ENCODE measurements around the gene TECPR2.

Gene TECPR2

DNA sequence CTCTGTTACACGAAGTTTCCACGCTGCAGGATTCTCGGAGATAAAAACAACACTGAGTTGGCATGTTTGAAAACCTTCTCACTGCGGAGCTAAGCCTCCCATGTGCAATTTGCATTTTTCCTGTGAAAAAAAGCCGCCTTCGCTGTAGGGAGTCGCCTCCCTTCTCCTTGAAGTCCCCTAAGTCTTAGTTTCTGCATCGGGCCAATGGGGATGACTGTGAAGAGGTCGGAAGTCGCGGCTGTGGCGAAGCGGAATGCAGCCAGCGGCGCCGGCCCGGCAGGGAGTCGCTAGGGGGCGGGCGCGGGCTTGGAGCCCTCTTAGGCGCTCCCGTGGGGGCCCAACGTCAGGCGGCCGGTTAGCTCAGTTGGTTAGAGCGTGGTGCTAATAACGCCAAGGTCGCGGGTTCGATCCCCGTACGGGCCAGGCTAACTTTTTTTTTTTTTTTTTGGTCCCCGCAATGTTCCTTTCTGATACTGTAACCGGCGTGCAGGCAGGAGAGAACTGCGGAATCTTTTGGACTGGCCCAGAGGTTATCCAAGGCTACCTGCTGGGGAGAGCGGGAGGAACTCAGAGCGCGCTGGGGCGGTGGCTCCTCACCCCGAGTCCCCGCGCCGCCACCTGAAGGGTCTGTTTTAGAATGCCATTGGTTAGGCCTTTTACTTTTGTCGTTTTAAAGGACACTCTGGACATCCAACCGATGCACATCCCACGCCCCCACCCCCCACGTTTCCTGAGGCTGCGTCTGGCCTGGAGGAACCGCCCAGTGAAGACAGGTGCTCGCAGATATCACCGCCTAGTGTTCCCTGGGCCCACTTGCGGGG is 45.8 kb upstream of the TECPR2 start:
- Histone ChIP-seq H3K27ac (replicated peaks) (peak overlapping the region; percentile 55), H3K27me3 (ENCODE audit: insufficient read depth, poor library complexity, severe bottlenecking) (no peaks in the 10 kb centered on the region), H3K4me3 (replicated peaks; ENCODE audit: insufficient read depth, low read length) (peak overlapping the region; percentile 66)
- no peak for TF ChIP-seq SPI1 (IDR thresholded peaks at IDR 0.05; ENCODE audit: borderline replicate concordance, low read depth)
- TF ChIP-seq, protein P1, sequence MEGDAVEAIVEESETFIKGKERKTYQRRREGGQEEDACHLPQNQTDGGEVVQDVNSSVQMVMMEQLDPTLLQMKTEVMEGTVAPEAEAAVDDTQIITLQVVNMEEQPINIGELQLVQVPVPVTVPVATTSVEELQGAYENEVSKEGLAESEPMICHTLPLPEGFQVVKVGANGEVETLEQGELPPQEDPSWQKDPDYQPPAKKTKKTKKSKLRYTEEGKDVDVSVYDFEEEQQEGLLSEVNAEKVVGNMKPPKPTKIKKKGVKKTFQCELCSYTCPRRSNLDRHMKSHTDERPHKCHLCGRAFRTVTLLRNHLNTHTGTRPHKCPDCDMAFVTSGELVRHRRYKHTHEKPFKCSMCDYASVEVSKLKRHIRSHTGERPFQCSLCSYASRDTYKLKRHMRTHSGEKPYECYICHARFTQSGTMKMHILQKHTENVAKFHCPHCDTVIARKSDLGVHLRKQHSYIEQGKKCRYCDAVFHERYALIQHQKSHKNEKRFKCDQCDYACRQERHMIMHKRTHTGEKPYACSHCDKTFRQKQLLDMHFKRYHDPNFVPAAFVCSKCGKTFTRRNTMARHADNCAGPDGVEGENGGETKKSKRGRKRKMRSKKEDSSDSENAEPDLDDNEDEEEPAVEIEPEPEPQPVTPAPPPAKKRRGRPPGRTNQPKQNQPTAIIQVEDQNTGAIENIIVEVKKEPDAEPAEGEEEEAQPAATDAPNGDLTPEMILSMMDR (IDR thresholded peaks at IDR 0.05; ENCODE audit: insufficient read depth, low read length), result peak; percentile 27
- DNase-seq (ENCODE audit: low read depth in 1 of 2, low spot score in 1 of 2), result peak; percentile 84 to 89

DNA sequence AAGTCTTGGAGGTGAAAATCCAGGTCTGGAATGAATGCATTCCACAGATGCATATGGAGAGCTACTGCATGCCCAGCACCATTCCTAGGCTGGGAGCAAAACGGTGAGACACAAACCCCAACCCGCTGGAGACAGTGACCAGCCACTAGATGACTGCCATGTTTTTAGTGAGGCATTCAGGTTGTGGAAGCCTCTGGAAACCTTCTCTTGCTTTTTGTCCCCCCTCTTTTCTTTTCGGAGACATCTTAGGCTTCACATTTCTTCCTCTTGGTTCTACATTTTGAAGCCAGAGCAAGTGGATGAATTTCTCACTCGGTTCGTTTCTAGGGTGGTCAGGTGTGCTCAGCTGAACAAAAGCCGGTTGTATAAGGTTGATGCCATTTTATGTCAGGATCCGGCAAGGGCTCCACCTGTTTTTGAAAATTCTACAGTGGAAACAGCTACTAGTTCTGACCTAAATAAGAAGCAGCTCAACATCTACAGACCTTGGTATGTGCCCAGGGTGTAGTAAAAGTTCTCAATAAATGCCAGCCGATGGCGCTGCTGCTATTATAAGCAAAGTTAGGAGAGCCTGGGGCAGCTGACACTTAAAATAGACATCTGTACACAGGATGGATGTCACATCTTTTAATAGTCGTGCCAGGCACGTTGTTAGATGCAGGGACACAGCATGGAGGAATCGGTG is 45.0 kb upstream of the TECPR2 start:
- Histone ChIP-seq H3K4me3 (replicated peaks; ENCODE audit: insufficient read depth, low read length) (peak overlapping the region; percentile 55), H3K27ac (replicated peaks) (peak overlapping the region; percentile 55), H3K27me3 (ENCODE audit: insufficient read depth, poor library complexity, severe bottlenecking) (no peaks in the 10 kb centered on the region)
- TF ChIP-seq, protein P1 (IDR thresholded peaks at IDR 0.05; ENCODE audit: insufficient read depth, low read length), result peak; percentile 49
- TF ChIP-seq GABPA (IDR thresholded peaks at IDR 0.05; ENCODE audit: low read depth), result no peak
- DNase-seq (ENCODE audit: low read depth in 1 of 2, low spot score in 1 of 2), result peak; percentile 58 to 84

- Histone ChIP-seq H3K27me3 (ENCODE audit: insufficient read depth, poor library complexity, severe bottlenecking) (no peaks in the 10 kb centered on the region), H3K4me3 (replicated peaks; ENCODE audit: insufficient read depth, low read length) (peak overlapping the region; percentile 87), H3K27ac (replicated peaks) (peak overlapping the region; percentile 74)
- no peak for DNase-seq (ENCODE audit: low read depth in 1 of 2, low spot score in 1 of 2)
- TF ChIP-seq, protein P1 (IDR thresholded peaks at IDR 0.05; ENCODE audit: insufficient read depth, low read length), result no peak
- no peak for TF ChIP-seq SPI1 (IDR thresholded peaks at IDR 0.05; ENCODE audit: borderline replicate concordance, low read depth)
- TF ChIP-seq GABPA (IDR thresholded peaks at IDR 0.05; ENCODE audit: low read depth), result no peak
- TF ChIP-seq REST (IDR thresholded peaks at IDR 0.05; ENCODE audit: insufficient replicate concordance, low read depth), result no peak
- no peak for TF ChIP-seq POLR2AphosphoS5 (IDR thresholded peaks at IDR 0.05; ENCODE audit: low read depth)
Measured at GRCh38 chr14:102318781-102319276, 43.9 kb upstream of the TECPR2 start.

GRCh38 chr14:102319351-102320032 is 43.2 kb upstream of the TECPR2 start, which contains the start of gene ZNF839:
ZNF839 (plus strand) TSS chr14:102319746; CDS start chr14:102319766, 20 bp downstream.
- no peaks in the 10 kb centered on the region for H3K27me3 ChIP-seq (ENCODE audit: insufficient read depth, poor library complexity, severe bottlenecking)
- H3K4me3 ChIP-seq (replicated peaks; ENCODE audit: insufficient read depth, low read length), result peak within 1 kb of the TSS; percentile 87
- DNase-seq (ENCODE audit: low read depth in 1 of 2, low spot score in 1 of 2), result peak; percentile 79 to 94
- peak within 1 kb of the TSS; percentile 84 for H3K27ac ChIP-seq (replicated peaks)
- TF ChIP-seq SPI1 (IDR thresholded peaks at IDR 0.05; ENCODE audit: borderline replicate concordance, low read depth) (no peak), GABPA (IDR thresholded peaks at IDR 0.05; ENCODE audit: low read depth) (no peak), POLR2AphosphoS5 (IDR thresholded peaks at IDR 0.05; ENCODE audit: low read depth) (peak; percentile 57; the same call in 1 of the 2 replicates), REST (IDR thresholded peaks at IDR 0.05; ENCODE audit: insufficient replicate concordance, low read depth) (no peak)
- TF ChIP-seq, protein P1 (IDR thresholded peaks at IDR 0.05; ENCODE audit: insufficient read depth, low read length), result no peak
